HG03575 (cell line): ENCODE results near the gene KCTD1.

Source experiments
- ATAC-seq: cut with Tn5 transposase; IDR thresholded peaks from one replicate; pipeline ENCODE4 v1.9.1; 2021; ENCODE audit not compliant: unreplicated experiment, insufficient number of reproducible peaks, low FRiP score; ENCODE audit errors: extremely low read depth

Gene KCTD1

GRCh38 chr18:26550998-26551694, 2.8 kb upstream of the KCTD1 start:
- no peak for ATAC-seq

- no peak for ATAC-seq
Measured at GRCh38 chr18:26549263-26550094, 1.1 kb upstream of the KCTD1 start.

GRCh38 chr18:26547646-26548414, 523 bp downstream of the KCTD1 start:
- ATAC-seq, result no peak

- ATAC-seq, result no peak
Measured at GRCh38 chr18:26546875-26547645, 1.3 kb downstream of the KCTD1 start.

GRCh38 chr18:26546170-26546874, 2.0 kb downstream of the KCTD1 start:
- no peak for ATAC-seq

- no peak for ATAC-seq
Measured at GRCh38 chr18:26545335-26546123, 2.8 kb downstream of the KCTD1 start.

- ATAC-seq, result no peak
Measured at GRCh38 chr18:26544451-26544850, 3.9 kb downstream of the KCTD1 start.

GRCh38 chr18:26543373-26543772, 5.0 kb downstream of the KCTD1 start:
- ATAC-seq, result no peak

GRCh38 chr18:26540043-26540628, 8.2 kb downstream of the KCTD1 start:
- ATAC-seq, result no peak

- no peak for ATAC-seq
Measured at GRCh38 chr18:26538524-26538923, 9.8 kb downstream of the KCTD1 start.

GRCh38 chr18:26536664-26537063, 11.7 kb downstream of the KCTD1 start:
- no peak for ATAC-seq

- ATAC-seq, result no peak
Measured at GRCh38 chr18:26536032-26536431, 12.3 kb downstream of the KCTD1 start.

- ATAC-seq, result no peak
Measured at GRCh38 chr18:26535630-26536029, 12.7 kb downstream of the KCTD1 start.

- no peak for ATAC-seq
Measured at GRCh38 chr18:26532367-26533340, 15.7 kb downstream of the KCTD1 start.

- ATAC-seq, result no peak
Measured at GRCh38 chr18:26531605-26532298, 16.6 kb downstream of the KCTD1 start.

GRCh38 chr18:26526966-26527234, 21.5 kb downstream of the KCTD1 start:
- no peak for ATAC-seq
